Pancreas (tissue), 10 donors: ENCODE results near the gene ZNF254. TPM values are rescaled to one million over a fixed set of nuclear protein-coding genes. Genes with fewer than 3 reads are reported as not detected.

Source experiments
- ATAC-seq, 4 donors: fragments of 200-7000 bp; cut with Tn5 transposase; one replicate each; pipeline versions ENCODE4 v1.8.0 to v1.9.1; 2020; ENCODE audit warnings: mild to moderate bottlenecking in 4 of 4, moderate library complexity in 4 of 4
- DNase-seq, 6 donors: peaks; one replicate each; pipeline ENCODE4 v3.0.0-alpha.2; 2020
- FAIRE-seq: peaks from 2 replicates; lab custom pipeline; 2012; peaks lifted over from hg19 to GRCh38; lab: Jason Lieb, UNC
- H3K27ac ChIP-seq, 4 donors: fragments of 200-600 bp; sonication (generic); 1 replicate in 3 of 4; 2 replicates in 1 of 4; pipeline versions ENCODE4 v1.5.0 to v1.8.0; 2020
- H3K27me3 ChIP-seq, 4 donors: fragments of 200-600 bp; one replicate each; pipeline ENCODE4 v1.8.0; 2021
- H3K36me3 ChIP-seq, 3 donors: fragments of 200-600 bp; sonication (generic) in 1 of 3; one replicate each; pipeline versions ENCODE4 v1.5.0 to v1.8.0; 2020 to 2021
- H3K4me1 ChIP-seq, 3 donors: fragments of 200-600 bp; one replicate each; pipeline ENCODE4 v1.8.0; 2021
- H3K4me3 ChIP-seq, 4 donors: fragments of 200-600 bp; sonication (generic) in 2 of 4; one replicate each; pipeline versions ENCODE4 v1.5.0 to v1.8.0; 2020 to 2021
- H3K9me3 ChIP-seq, 4 donors: fragments of 200-600 bp; one replicate each; pipeline ENCODE4 v1.8.0; 2021
- WGBS, 2 donors: extraction: QIAGEN DNeasy Blood & Tissue Kit; methylation state at CpG; one replicate each; pipeline ENCODE4 v1.1.7; 2013; 5-methylcytosine and 5-hydroxymethylcytosine counted together
- intact Hi-C, 3 donors: fragments of 100-400 bp; cut with DNase I; formaldehyde crosslinking; loops; one replicate each; pipeline versions ENCODE4 v1.11.1 to v1.14.2; 2022
- polyA plus RNA-seq, 2 donors: library from polyadenylated mRNA; stranded (reverse); fragments of 200-250 nt; gene quantifications; one replicate each; pipeline ENCODE4 v1.2.3, GENCODE V29; 2013
- total RNA-seq, 6 donors: library from RNA; stranded (reverse); fragmentation: NEBNext Ultra II Directional in 4 of 6; extraction: Animal tissue kit (Norgen Biotek cat#: 25700) in 4 of 6; gene quantifications; one replicate each; pipeline versions ENCODE4 v1.2.1 to v1.2.4, GENCODE V29; 2021 to 2023
- TF ChIP-seq, protein P1 (sequence below), 4 donors: fragments of 200-600 bp; sonication (generic) in 3 of 4; IDR thresholded peaks; one replicate each; pipeline versions ENCODE4 v1.5.0 to v1.8.0; 2021; ENCODE audit warnings: antibody characterized with exemption in 4 of 4
- donor health status: healthy with polysubstance abuse.
- donor health status: DM: no; HTN: no; CAD: no; lungs with moderate emphysema.
- donor health status: DM: no; HTN: no; CAD: no.
- donor health status: control.
- donor health status: control.
- donor health status: Bipolar disorder and iron deficiency.
- donor health status: DM: yes; HTN: yes; CAD: no.
- donor health status: DM: no; HTN: no; CAD: no.
- donor health status: DM: no; HTN: no; CAD: no.
- donor health status: DM: yes; HTN: yes; CAD: no.

ZNF254 gene
- total and polyA plus RNA-seq, 8 donors, result 2.8 to 11.7 (median 6.3) TPM

GRCh38 chr19:24049537-24049936, 37.5 kb upstream of the ZNF254 start:
- no peak overlapping the region for H3K27ac ChIP-seq
- H3K4me1 ChIP-seq, result no peaks in the 10 kb centered on the region
- H3K4me3 ChIP-seq, result no peak overlapping the region
- 98 to 100% methylated on average over 1 of the region's 1 CpG for WGBS, 2 donors
- H3K9me3 ChIP-seq, result no peaks in the 10 kb centered on the region
- DNase-seq (no peak), FAIRE-seq (no peak), ATAC-seq (no peak)
- TF ChIP-seq, protein P1, sequence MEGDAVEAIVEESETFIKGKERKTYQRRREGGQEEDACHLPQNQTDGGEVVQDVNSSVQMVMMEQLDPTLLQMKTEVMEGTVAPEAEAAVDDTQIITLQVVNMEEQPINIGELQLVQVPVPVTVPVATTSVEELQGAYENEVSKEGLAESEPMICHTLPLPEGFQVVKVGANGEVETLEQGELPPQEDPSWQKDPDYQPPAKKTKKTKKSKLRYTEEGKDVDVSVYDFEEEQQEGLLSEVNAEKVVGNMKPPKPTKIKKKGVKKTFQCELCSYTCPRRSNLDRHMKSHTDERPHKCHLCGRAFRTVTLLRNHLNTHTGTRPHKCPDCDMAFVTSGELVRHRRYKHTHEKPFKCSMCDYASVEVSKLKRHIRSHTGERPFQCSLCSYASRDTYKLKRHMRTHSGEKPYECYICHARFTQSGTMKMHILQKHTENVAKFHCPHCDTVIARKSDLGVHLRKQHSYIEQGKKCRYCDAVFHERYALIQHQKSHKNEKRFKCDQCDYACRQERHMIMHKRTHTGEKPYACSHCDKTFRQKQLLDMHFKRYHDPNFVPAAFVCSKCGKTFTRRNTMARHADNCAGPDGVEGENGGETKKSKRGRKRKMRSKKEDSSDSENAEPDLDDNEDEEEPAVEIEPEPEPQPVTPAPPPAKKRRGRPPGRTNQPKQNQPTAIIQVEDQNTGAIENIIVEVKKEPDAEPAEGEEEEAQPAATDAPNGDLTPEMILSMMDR (IDR thresholded peaks at IDR 0.05), result no peak
- peaks cover 0 to 46% (median 10%) of the 10 kb centered on the region in 3 donors for H3K36me3 ChIP-seq
- intact Hi-C loops, result no loop called here
- H3K27me3 ChIP-seq, result no peaks in the 10 kb centered on the region

DNA sequence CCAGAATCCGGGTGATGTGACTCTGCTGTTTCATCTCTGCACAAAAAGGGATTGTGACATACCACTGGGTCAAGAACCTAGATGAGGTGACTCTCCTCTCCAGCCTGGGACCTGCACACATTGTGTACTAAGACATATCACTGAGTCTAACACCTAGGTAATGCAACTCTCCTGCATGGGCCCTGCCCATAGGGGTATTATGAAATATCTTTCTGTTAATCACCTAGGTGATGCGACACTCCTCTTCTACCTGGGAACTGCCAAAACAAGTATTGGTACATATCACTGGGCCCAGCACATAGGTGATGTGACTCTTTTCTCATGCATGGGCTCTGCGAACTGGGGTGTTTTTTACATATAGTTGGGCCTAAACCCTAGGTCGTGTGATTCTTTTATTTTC, 35.5 kb upstream of the ZNF254 start:
- no peak for DNase-seq
- H3K36me3 ChIP-seq, result peaks cover 0 to 46% (median 10%) of the 10 kb centered on the region in 3 donors
- H3K27me3 ChIP-seq, result no peaks in the 10 kb centered on the region
- H3K9me3 ChIP-seq, result no peaks in the 10 kb centered on the region
- H3K4me1 ChIP-seq, result no peaks in the 10 kb centered on the region
- FAIRE-seq, result no peak
- ATAC-seq, result no peak
- H3K4me3 ChIP-seq, result no peak overlapping the region
- no peak overlapping the region for H3K27ac ChIP-seq
- TF ChIP-seq, protein P1 (IDR thresholded peaks at IDR 0.05), result no peak
- WGBS, 2 donors, result 96 to 98% methylated on average over 4 of the region's 4 CpGs
- intact Hi-C loops, result no loop called here

- 84 to 88% methylated on average over 3 of the region's 3 CpGs for WGBS, 2 donors
- ATAC-seq, result no peak
- no peaks in the 10 kb centered on the region for H3K9me3 ChIP-seq
- no peaks in the 10 kb centered on the region for H3K4me1 ChIP-seq
- no peak overlapping the region for H3K27ac ChIP-seq
- no peak for FAIRE-seq
- intact Hi-C loops, result no loop called here
- no peak overlapping the region for H3K4me3 ChIP-seq
- H3K27me3 ChIP-seq, result no peaks in the 10 kb centered on the region
- H3K36me3 ChIP-seq, result peaks cover 0 to 44% (median 10%) of the 10 kb centered on the region in 3 donors
- TF ChIP-seq, protein P1 (IDR thresholded peaks at IDR 0.05), result no peak
- no peak for DNase-seq
Observed at GRCh38 chr19:24052811-24053210, 34.2 kb upstream of the ZNF254 start.

- no peaks in the 10 kb centered on the region for H3K4me1 ChIP-seq
- ATAC-seq (no peak), DNase-seq (no peak), FAIRE-seq (no peak)
- TF ChIP-seq, protein P1 (IDR thresholded peaks at IDR 0.05), result no peak
- no peak overlapping the region for H3K4me3 ChIP-seq
- H3K9me3 ChIP-seq, result no peaks in the 10 kb centered on the region
- H3K27me3 ChIP-seq, result no peaks in the 10 kb centered on the region
- intact Hi-C loops, result no loop called here
- WGBS, 2 donors, result 94 to 97% methylated on average over 4 of the region's 4 CpGs
- H3K27ac ChIP-seq, result no peak overlapping the region
- peaks cover 0 to 41% (median 10%) of the 10 kb centered on the region in 3 donors for H3K36me3 ChIP-seq
Observed at GRCh38 chr19:24053601-24054000, 33.4 kb upstream of the ZNF254 start.

- Histone ChIP-seq H3K27ac (no peak overlapping the region), H3K27me3 (no peaks in the 10 kb centered on the region), H3K4me3 (no peak overlapping the region), H3K4me1 (no peaks in the 10 kb centered on the region), H3K9me3 (no peaks in the 10 kb centered on the region), H3K36me3 (peaks cover 0 to 41% (median 10%) of the 10 kb centered on the region in 3 donors)
- TF ChIP-seq, protein P1 (IDR thresholded peaks at IDR 0.05), result no peak
- DNase-seq, result no peak
- no peak for FAIRE-seq
- intact Hi-C loops, result no loop called here
- no peak for ATAC-seq
- 71 to 83% methylated on average over 5 of the region's 5 CpGs for WGBS, 2 donors
Observed at GRCh38 chr19:24054044-24054935, 32.7 kb upstream of the ZNF254 start.
